Measurements from ENCODE around the gene HGFAC. TPM values are rescaled to one million over a fixed set of nuclear protein-coding genes. Genes with fewer than 3 reads are reported as not detected.

The HGFAC gene
- total and polyA plus RNA-seq, 10 of the 15 experiments (the other 5 are each of a cell fraction or from before 2014, with no cell fraction given), result 0.38 TPM; not detected in 9

- H3K27ac ChIP-seq (ENCODE audit: control insufficient read depth, insufficient read depth), result no peak overlapping the region
- no peaks in the 10 kb centered on the region for H4K20me1 ChIP-seq (ENCODE audit: control insufficient read depth, insufficient read depth)
- no TSS peak for BruUV-seq (replicated peaks)
- CTCF ChIA-PET, result no interaction called here
- RAD21 ChIA-PET (ENCODE audit: unreplicated experiment), result no interaction called here
- SMC1A ChIA-PET (ENCODE audit: uncharacterized antibody, unreplicated experiment), result no interaction called here
- intact Hi-C loops (cut with micrococcal nuclease; ENCODE audit: unreplicated experiment), result no loop called here
- no peak overlapping the region for H3K4me3 ChIP-seq
- WGBS (ENCODE audit: insufficient coverage, insufficient replicate concordance, low lambda C conversion rate, missing lambda C conversion rate), result 4% methylated on average over 8 of the region's 11 CpGs
- H2AFZ ChIP-seq (ENCODE audit: control insufficient read depth, low read depth, low read length), result no peak overlapping the region
- no peaks in the 10 kb centered on the region for H3K9me3 ChIP-seq (replicated peaks; ENCODE audit: control insufficient read depth, insufficient read depth, low read length)
- H3K9ac ChIP-seq (ENCODE audit: control insufficient read depth, insufficient read depth, low read length), result no peak overlapping the region
- POLR2A ChIA-PET, result no interaction called here
- H3K4me1 ChIP-seq (ENCODE audit: control insufficient read depth, insufficient read depth, low read length), result no peaks in the 10 kb centered on the region; the same call in 1 of the 2 replicates
- peaks cover 2 to 6% of the 10 kb centered on the region in 2 experiments; a peak in 3 of 4 replicates for H3K27me3 ChIP-seq (replicated peaks in 1 of 2; ENCODE audit: control insufficient read depth in 2 of 2, insufficient read depth in 2 of 2, low read length in 1 of 2)
- H3K4me2 ChIP-seq (ENCODE audit: control insufficient read depth, insufficient read depth), result no peak overlapping the region
- DNase-seq (ENCODE audit: low read depth, low spot score) (no peak), ATAC-seq (no peak), FAIRE-seq (no peak)
- H3K36me3 ChIP-seq (ENCODE audit: control insufficient read depth in 2 of 2, insufficient read depth in 2 of 2, low read length in 1 of 2), result no peaks in the 10 kb centered on the region
- TF ChIP-seq ZZZ3 (IDR thresholded peaks at IDR 0.05; ENCODE audit: control insufficient read depth, insufficient read length, low read depth), result no peak
- TF ChIP-seq BCL3 (IDR thresholded peaks at IDR 0.05; ENCODE audit: borderline replicate concordance, insufficient read depth, low read depth, low read length, poor library complexity, severe bottlenecking), result no peak
- TF ChIP-seq NR2C2 (IDR thresholded peaks at IDR 0.05; ENCODE audit: borderline replicate concordance, control insufficient read depth, insufficient read length, low read depth), result no peak
- TF ChIP-seq RELA (IDR thresholded peaks at IDR 0.05; ENCODE audit: borderline replicate concordance, partially characterized antibody), result no peak
- no peak for TF ChIP-seq MTA2 (IDR thresholded peaks at IDR 0.05; ENCODE audit: low read depth)
- TF ChIP-seq TCF12 (IDR thresholded peaks at IDR 0.05; ENCODE audit: low read depth, low read length), result no peak
- TF ChIP-seq YBX1 (IDR thresholded peaks at IDR 0.05), result no peak
- no peaks in the 10 kb centered on the region for H3K79me2 ChIP-seq (ENCODE audit: control insufficient read depth, insufficient read depth, low read length)
- in situ Hi-C loops (cut with MboI), result no loop called here
Measured at GRCh38 chr4:3488820-3489219, 47.1 kb downstream of the HGFAC start.

Measured in GM12878 (cell line).